ENCODE results near the gene GRPR. TPM values are rescaled to one million over a fixed set of nuclear protein-coding genes. Genes with fewer than 3 reads are reported as not detected.
"Not testable (repeated sequence)": the region's sequence is repeated elsewhere in the genome, so short reads cannot be mapped to it uniquely, and the experiment has no call there.

The GRPR gene
- total RNA-seq, 2 donors from 2014 or later, result not detected

- Histone ChIP-seq H3K27me3 (replicated peaks; ENCODE audit: insufficient read depth) (no peaks in the 10 kb centered on the region), H3K4me1 (ENCODE audit: control insufficient read depth in 1 of 2, low read depth in 2 of 2) (no peaks in the 10 kb centered on the region), H3K27ac (no peak overlapping the region), H3K9me3 (no peaks in the 10 kb centered on the region), H3K36me3 (no peaks in the 10 kb centered on the region), H3K4me3 (no peak overlapping the region)
- no peak for TF ChIP-seq CTCF (IDR thresholded peaks at IDR 0.05)
- no peak for ATAC-seq (ENCODE audit: insufficient number of reproducible peaks, low FRiP score, low read depth)
- DNase-seq (ENCODE audit: low spot score), result no peak
Observed at GRCh38 chrX:16140983-16141382, 17.6 kb downstream of the GRPR start.

DNA sequence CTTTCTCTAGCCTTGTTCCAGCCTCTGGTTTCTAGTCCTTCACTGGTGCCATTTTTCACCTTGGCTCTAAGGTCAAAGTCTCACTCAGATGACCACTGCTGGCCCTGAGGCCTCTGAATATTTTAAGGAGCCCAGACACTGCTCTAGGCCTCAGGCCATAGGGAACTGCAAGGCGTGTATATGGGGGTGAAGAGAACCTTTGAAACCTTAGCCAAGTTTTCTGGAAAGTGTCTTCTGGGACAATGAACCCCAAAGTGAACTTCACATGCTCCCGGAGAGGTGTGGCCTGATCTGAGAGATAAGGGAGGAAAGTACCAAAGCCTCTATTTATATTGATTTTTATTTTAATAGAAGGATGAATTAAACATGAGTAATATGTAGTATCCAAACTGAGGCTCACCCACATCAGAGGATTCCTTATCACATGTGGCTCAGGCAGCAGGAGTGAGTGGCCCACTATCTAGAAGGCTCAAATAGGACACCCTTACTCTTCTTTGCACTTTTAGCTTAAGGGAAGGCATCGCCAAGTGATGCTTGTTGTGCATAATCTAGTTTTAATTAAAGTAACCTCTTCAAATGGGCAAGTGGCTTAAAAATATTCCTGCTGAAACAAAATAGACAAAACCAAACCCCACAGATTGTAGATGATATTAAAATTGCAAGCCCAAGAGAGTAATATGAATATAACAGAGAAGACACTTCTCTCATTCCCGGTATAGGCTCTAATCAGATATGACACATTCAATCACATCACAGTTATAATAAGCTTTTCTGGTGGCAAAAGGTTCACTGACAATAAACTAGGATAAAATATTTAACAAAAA lies 18.3 kb downstream of the GRPR start:
- no peak overlapping the region for H3K4me3 ChIP-seq
- ATAC-seq (ENCODE audit: insufficient number of reproducible peaks, low FRiP score, low read depth), result no peak
- no peak overlapping the region for H3K27ac ChIP-seq

DNA sequence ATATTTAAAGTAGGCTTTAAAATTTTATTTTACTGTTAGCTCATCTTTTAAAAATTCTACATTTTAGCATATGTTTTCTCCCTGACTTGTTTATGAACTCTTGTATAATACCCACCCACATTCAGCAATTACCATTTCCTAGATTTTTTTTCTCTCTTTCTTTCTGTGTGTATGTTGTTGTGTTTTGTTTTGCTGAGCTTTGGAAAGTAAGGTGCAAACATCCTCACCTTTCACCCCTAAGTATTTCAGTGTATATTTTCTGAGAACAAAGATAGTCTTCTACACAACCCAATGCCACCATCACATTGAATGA lies 18.8 kb downstream of the GRPR start:
- H3K27ac ChIP-seq, result no peak overlapping the region
- no peaks in the 10 kb centered on the region for H3K9me3 ChIP-seq
- H3K4me1 ChIP-seq (ENCODE audit: control insufficient read depth in 1 of 2, low read depth in 2 of 2), result no peaks in the 10 kb centered on the region
- ATAC-seq (ENCODE audit: insufficient number of reproducible peaks, low FRiP score, low read depth) (no peak), DNase-seq (ENCODE audit: low spot score) (no peak)
- TF ChIP-seq CTCF (IDR thresholded peaks at IDR 0.05), result no peak
- no peaks in the 10 kb centered on the region for H3K36me3 ChIP-seq
- no peak overlapping the region for H3K4me3 ChIP-seq
- H3K27me3 ChIP-seq (replicated peaks; ENCODE audit: insufficient read depth), result no peaks in the 10 kb centered on the region

More for the DNA sequence above, 18.3 kb downstream of the GRPR start:
- no peaks in the 10 kb centered on the region for H3K36me3 ChIP-seq
- no peaks in the 10 kb centered on the region for H3K27me3 ChIP-seq (replicated peaks; ENCODE audit: insufficient read depth)
- DNase-seq (ENCODE audit: low spot score), result no peak
- H3K9me3 ChIP-seq, result no peaks in the 10 kb centered on the region
- no peaks in the 10 kb centered on the region for H3K4me1 ChIP-seq (ENCODE audit: control insufficient read depth in 1 of 2, low read depth in 2 of 2)
- TF ChIP-seq CTCF (IDR thresholded peaks at IDR 0.05), result no peak

- TF ChIP-seq CTCF (IDR thresholded peaks at IDR 0.05), result no peak
- ATAC-seq (ENCODE audit: insufficient number of reproducible peaks, low FRiP score, low read depth), result no peak
- no peak for DNase-seq (ENCODE audit: low spot score)
- Histone ChIP-seq H3K36me3 (no peaks in the 10 kb centered on the region), H3K27me3 (replicated peaks; ENCODE audit: insufficient read depth) (no peaks in the 10 kb centered on the region), H3K4me1 (ENCODE audit: control insufficient read depth in 1 of 2, low read depth in 2 of 2) (no peaks in the 10 kb centered on the region), H3K4me3 (no peak overlapping the region), H3K9me3 (no peaks in the 10 kb centered on the region), H3K27ac (no peak overlapping the region)
Observed at GRCh38 chrX:16143968-16144367, 20.6 kb downstream of the GRPR start.

GRCh38 chrX:16144420-16144819 lies 21.1 kb downstream of the GRPR start:
- ATAC-seq (ENCODE audit: insufficient number of reproducible peaks, low FRiP score, low read depth) (no peak), DNase-seq (ENCODE audit: low spot score) (no peak)
- H3K4me3 ChIP-seq, result no peak overlapping the region
- no peaks in the 10 kb centered on the region for H3K36me3 ChIP-seq
- no peaks in the 10 kb centered on the region for H3K4me1 ChIP-seq (ENCODE audit: control insufficient read depth in 1 of 2, low read depth in 2 of 2)
- H3K9me3 ChIP-seq, result no peaks in the 10 kb centered on the region
- H3K27ac ChIP-seq, result no peak overlapping the region
- H3K27me3 ChIP-seq (replicated peaks; ENCODE audit: insufficient read depth), result no peaks in the 10 kb centered on the region
- no peak for TF ChIP-seq CTCF (IDR thresholded peaks at IDR 0.05)

GRCh38 chrX:16145093-16145492 lies 21.7 kb downstream of the GRPR start:
- H3K9me3 ChIP-seq; H3K4me3 ChIP-seq; H3K27ac ChIP-seq; H3K36me3 ChIP-seq; H3K4me1 ChIP-seq (ENCODE audit: control insufficient read depth in 1 of 2, low read depth in 2 of 2); ATAC-seq (ENCODE audit: insufficient number of reproducible peaks, low FRiP score, low read depth); H3K27me3 ChIP-seq (replicated peaks; ENCODE audit: insufficient read depth); DNase-seq (ENCODE audit: low spot score): not testable (repeated sequence)
